ENCODE measurements around the gene SPIN4.
"Not testable (repeated sequence)": the region's sequence is repeated elsewhere in the genome, so short reads cannot be mapped to it uniquely, and the experiment has no call there.

Gene SPIN4
- 1.5 to 2.7 (median 2.1) reads per million in 4 donors for total RNA-seq

- peak; percentile 25 to 81 (median 35) for DNase-seq
These were observed at the start of gene SPIN4 for GRCh38 chrX:63350941-63351616. Gene SPIN4 (minus strand): TSS chrX:63351332. CDS start chrX:63350819, 513 bp downstream.

- no peak for DNase-seq
These were observed 49.2 kb upstream of the SPIN4 start for GRCh38 chrX:63400340-63400739.

GRCh38 chrX:63394872-63395271, 43.7 kb upstream of the SPIN4 start:
- DNase-seq, result no peak

- DNase-seq, result not testable (repeated sequence)
These were observed 42.0 kb upstream of the SPIN4 start for GRCh38 chrX:63393094-63393493.

GRCh38 chrX:63387411-63387810, 36.3 kb upstream of the SPIN4 start:
- DNase-seq, result no peak

- not testable (repeated sequence) for DNase-seq
These were observed 33.1 kb upstream of the SPIN4 start for GRCh38 chrX:63384263-63384662.

GRCh38 chrX:63373012-63373411, 21.9 kb upstream of the SPIN4 start:
- not testable (repeated sequence) for DNase-seq

GRCh38 chrX:63367699-63368098, 16.6 kb upstream of the SPIN4 start:
- DNase-seq, result not testable (repeated sequence)

- DNase-seq, result no peak
These were observed 12.7 kb upstream of the SPIN4 start for GRCh38 chrX:63363788-63364187.

GRCh38 chrX:63361494-63361893, 10.4 kb upstream of the SPIN4 start:
- DNase-seq, result no peak

GRCh38 chrX:63354484-63354883, 3.4 kb upstream of the SPIN4 start:
- no peak for DNase-seq

GRCh38 chrX:63350465-63350877, 661 bp downstream of the SPIN4 start:
- peak in 2 of 5 donors; percentile 1 to 16 for DNase-seq

GRCh38 chrX:63349307-63349706, 1.8 kb downstream of the SPIN4 start:
- no peak for DNase-seq

GRCh38 chrX:63330681-63331080, 20.5 kb downstream of the SPIN4 start:
- no peak for DNase-seq

GRCh38 chrX:63327788-63328187, 23.3 kb downstream of the SPIN4 start:
- DNase-seq, result no peak

- DNase-seq, result no peak
These were observed 51.5 kb downstream of the SPIN4 start for GRCh38 chrX:63299596-63299995.
